Stimulated activated CD8-positive, alpha-beta memory T cell treated with anti-CD3 and anti-CD28 coated beads, Interleukin-12 subunit alpha, Interleukin-12 subunit beta, amount 100 ng/mL, for 4 hours (primary cell): ENCODE measurements around the gene IFIT1B.

ENCODE experiments used
- DNase-seq: peaks from one replicate; pipeline ENCODE4 v3.0.0-alpha.2; 2020; ENCODE audit warnings: low read depth

Gene IFIT1B

GRCh38 chr10:89413398-89413912, 35.6 kb downstream of the IFIT1B start:
- DNase-seq: no peak

GRCh38 chr10:89414146-89414878, 36.5 kb downstream of the IFIT1B start, which contains the start of gene IFIT5:
IFIT5 (plus strand) TSS chr10:89414568; CDS start chr10:89414799, 231 bp downstream.
- DNase-seq: peak; percentile 53

- DNase-seq: peak; percentile 10
These were observed 37.3 kb downstream of the IFIT1B start for GRCh38 chr10:89414879-89415821.

GRCh38 chr10:89416465-89416864, 38.6 kb downstream of the IFIT1B start:
- DNase-seq: no peak

GRCh38 chr10:89419548-89419947, 41.7 kb downstream of the IFIT1B start:
- DNase-seq: no peak

GRCh38 chr10:89421018-89421476, 43.2 kb downstream of the IFIT1B start:
- DNase-seq: no peak

- DNase-seq: no peak
These were observed 47.1 kb downstream of the IFIT1B start for GRCh38 chr10:89425000-89425399.

- DNase-seq: no peak
These were observed 48.5 kb downstream of the IFIT1B start for GRCh38 chr10:89426230-89426868.

- DNase-seq: no peak
These were observed 49.8 kb downstream of the IFIT1B start for GRCh38 chr10:89427629-89428028.

- no peak for DNase-seq
These were observed 51.0 kb downstream of the IFIT1B start for GRCh38 chr10:89428877-89429276.

GRCh38 chr10:89431977-89432376, 54.1 kb downstream of the IFIT1B start:
- DNase-seq: no peak
